GM18519 (cell line): Measurements from ENCODE around the gene CRIM1.

Source experiments
- ATAC-seq: cut with Tn5 transposase; IDR thresholded peaks from one replicate; pipeline ENCODE4 v1.9.1; 2021; ENCODE audit warnings: mild to moderate bottlenecking, moderate library complexity; ENCODE audit not compliant: unreplicated experiment, low FRiP score

The CRIM1 gene

GRCh38 chr2:36567711-36568408 lies 212.3 kb downstream of the CRIM1 start:
- ATAC-seq: no peak

DNA sequence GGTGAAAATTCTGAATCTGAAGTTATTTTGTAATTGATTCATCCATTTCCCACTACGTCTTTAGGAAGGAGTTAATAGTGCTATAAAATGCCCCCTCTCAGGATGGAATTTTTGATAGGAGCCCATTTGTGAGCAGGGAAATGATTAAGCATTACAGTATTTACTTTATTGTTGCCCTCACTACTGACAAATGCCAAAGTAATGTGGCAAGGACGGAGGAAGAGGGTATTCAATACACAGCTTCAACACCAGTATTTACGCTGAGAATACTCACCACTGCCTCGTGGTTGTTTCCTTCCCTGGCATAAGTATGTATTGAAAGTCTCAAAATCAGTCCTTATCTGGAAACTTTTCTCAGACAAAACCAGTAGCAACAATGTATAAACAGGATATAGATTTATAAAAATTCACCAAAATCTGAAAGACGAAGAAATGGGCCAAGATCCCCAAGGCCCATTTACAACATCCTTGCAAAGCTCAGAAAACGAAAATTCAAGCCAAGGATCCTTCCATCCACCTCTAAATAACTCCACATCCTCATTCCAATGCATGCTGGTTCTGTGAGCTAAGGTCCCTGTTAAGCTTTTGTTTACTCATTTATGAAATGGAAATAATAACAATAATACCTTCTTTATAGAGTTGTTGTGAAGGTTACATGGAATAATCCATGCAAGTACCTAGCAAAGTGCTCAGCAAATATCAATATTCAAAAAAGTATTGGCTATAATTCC lies 213.1 kb downstream of the CRIM1 start:
- no peak for ATAC-seq

- no peak for ATAC-seq
These were observed 213.8 kb downstream of the CRIM1 start for GRCh38 chr2:36569267-36569856.

GRCh38 chr2:36570416-36570815 lies 214.8 kb downstream of the CRIM1 start:
- no peak for ATAC-seq

GRCh38 chr2:36572054-36572718 lies 216.6 kb downstream of the CRIM1 start:
- ATAC-seq: no peak

DNA sequence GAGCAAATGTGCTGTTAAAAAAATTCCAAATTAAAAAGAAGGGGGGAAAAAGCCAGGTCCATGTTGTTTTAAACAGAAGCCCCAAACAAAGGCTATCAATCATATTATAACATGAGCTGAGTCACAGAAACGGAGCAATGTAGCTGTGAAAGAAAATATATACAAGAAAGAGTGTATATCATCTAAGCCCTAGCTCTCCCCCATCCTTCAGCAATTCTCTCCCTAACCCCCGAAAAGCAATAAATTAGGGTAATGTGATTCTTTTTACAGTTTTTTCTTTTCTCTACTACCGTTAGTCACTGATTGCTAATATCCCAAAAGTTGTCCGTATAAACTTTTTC lies 217.1 kb downstream of the CRIM1 start:
- ATAC-seq: no peak

GRCh38 chr2:36573165-36573564 lies 217.6 kb downstream of the CRIM1 start:
- no peak for ATAC-seq

DNA sequence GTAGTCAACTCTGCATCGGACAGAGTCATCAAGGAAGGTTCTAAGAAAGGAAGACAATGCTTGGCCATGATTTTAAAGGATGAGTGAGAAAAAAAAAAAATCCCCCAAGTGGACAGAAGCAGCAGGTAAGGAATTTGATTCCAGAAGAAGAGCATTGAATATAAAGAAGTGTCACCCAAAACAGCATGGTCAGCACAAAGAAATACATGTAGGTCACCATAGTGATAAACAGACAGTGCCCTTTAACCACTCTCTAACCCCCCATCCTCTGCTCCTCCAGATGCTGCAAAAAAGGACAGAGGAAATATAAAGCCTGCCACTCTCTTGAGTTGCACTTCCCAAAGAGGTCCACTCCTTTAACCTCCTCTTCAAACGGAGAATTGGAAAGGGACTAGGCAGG lies 219.0 kb downstream of the CRIM1 start:
- ATAC-seq: no peak

GRCh38 chr2:36577884-36578283 lies 222.3 kb downstream of the CRIM1 start:
- ATAC-seq: no peak

DNA sequence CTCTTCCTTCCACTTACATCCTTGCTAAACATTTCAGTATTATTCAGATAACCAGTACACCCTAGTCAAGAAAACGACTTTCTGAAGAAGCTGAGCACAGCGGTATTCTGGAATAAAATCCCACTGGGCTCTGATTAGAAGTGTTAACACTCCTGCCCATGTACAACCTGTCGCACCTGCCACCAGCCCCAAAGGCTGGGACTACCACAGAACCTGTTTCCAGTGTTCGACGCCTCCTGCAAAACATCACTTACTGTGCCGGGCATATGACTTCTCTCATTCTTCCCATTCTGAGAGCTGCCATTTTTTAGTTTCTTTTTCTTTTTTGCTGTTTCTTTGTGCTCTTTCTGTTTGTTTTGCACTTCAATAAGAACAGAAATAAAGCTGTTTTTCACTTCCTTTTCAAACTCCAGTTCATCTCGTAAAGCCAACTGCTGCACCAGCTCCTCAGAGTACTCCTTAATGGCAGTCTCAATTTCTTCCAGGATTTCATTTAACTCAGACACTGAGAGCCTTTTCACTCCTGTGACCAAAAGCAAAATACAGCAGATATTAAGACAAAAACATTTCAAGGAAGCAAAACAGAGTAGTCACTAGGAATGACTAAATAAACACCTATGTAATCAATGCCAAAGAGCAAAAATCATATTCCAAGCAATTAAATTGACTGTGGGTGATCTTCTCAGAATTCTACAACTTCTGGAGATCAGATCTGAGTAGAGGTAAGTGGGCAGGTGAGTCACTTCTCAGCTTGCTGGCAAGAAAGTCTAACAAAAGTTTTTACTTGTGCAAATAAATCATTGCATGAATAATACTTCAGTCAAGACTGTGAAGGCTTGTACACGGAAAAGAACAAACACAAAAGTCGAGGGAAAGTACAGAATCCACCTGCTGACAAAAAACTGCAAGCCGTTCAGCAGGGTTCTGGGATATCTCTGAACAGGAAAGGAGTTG lies 223.0 kb downstream of the CRIM1 start:
- no peak for ATAC-seq

DNA sequence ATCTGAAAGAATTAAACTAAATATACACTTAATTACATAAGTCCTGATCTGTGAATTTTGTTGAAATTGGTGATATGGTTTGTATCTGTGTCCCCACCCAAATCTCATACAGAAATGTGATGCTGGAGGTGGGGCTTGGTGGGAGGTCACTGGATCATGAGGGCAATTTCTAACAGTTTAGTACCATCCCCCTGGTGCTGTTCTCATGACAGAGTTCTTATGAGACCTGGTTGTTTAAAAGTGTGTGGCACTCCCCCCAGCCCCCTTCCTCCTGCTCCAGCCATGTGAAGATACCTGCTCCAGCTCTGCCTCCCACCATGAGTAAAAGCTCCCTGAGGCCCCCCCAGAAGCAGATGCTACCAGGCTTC lies 223.7 kb downstream of the CRIM1 start:
- no peak for ATAC-seq

GRCh38 chr2:36582538-36582937 lies 227.0 kb downstream of the CRIM1 start:
- no peak for ATAC-seq

- ATAC-seq: no peak
These were observed 227.4 kb downstream of the CRIM1 start for GRCh38 chr2:36582951-36583350.

DNA sequence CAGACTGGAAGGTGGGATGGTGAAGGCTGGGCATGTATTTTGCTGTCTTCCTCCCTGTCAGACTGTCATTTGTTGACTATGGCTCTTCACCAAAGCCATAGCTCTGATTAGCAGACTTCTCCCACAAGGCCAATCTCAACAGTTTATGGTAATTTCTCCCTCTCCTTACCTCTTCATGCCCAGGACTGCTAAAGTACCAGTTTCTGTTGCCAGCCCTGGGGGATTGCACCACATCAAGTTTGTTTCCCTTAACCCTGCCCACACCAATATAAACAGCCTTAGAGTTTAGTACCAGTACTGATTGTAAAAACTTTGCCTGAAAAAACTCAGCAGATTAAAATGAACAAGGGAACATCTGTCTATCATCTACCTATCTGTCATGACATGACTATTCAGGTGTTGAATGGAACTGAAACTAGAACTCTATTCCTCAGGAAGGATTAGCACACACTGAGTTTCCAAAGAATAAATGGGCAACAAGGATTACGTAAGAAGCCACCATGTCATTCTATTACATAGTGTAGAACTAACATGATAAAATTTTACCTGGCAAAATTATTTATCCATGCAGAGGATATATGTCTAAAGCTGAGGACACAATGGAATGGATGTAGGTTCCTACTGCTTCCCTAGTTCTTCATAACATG lies 228.7 kb downstream of the CRIM1 start:
- ATAC-seq: no peak

DNA sequence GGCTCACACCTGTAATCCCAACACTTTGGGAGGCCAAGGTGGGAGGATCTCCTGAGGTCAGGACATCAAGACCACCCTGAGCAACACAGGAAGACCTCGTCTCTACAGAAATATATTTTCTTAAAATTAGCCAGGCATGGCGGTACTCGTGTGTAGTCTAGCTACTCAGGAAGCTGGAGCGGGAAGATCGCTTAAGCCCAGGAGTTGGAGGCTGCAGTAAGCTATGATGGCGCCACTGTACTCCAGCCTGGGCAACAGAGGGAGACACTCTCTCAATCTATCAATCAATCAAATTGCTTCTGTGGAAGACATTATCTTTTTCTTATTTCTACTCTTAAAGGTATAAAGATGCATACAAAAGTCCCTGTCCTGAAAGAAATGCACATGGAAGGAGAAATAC lies 231.1 kb downstream of the CRIM1 start:
- no peak for ATAC-seq

DNA sequence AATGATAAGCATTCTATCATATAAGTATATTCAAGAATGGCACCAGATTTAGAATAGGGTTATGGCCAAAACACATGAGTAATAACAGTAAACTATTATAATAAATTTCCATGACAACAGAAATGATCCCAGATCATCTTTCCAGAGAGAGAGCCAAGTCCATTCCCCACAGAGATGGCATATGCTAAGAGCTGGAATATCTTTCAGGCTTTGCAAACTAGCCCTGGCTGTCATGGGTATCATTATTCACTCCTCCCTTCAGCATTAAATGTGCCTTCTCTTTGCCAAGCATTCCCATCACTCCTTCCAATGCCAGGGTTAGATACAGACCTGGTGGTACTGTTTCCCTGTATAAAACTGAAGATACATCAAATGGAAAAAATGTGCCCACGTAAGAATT lies 231.5 kb downstream of the CRIM1 start:
- no peak for ATAC-seq

GRCh38 chr2:36587556-36587955 lies 232.0 kb downstream of the CRIM1 start:
- no peak for ATAC-seq

DNA sequence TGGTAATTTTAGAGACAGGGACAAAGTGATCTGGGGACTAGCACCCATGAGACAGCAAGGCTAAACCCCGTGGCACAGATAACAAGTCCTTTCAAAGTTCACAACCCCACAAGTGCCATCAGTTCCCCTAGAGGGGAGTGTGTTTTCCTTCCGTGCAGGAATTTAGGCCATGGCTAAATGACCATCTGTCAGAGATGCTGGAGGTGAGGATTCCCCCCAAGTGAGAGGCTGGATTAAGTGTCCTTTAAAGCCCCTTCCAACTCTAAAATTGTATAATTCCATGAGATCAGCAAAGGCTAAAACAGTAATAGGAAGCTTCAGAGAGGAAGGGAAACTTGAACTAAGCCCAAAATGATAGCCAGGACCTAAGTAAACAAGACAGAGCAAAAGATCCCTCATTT lies 233.7 kb downstream of the CRIM1 start:
- no peak for ATAC-seq

DNA sequence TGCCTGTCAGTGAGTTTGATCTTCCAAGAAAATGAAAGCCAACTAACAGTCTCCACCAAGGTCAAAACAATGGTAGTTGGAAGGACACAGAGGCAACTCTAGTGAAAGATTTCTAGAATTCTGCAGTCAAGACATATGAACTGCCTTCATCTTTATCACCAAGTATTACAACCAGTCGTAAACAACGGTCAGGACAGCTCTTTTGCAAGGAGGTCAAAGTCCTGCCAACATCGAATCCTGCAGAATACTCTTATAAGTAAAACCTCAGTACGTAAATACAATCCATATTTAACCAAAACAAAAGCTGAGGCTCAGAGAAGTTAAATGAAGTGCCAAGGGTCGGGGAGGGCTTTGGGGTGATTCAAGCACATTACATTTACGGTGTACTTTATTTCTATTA lies 239.3 kb downstream of the CRIM1 start:
- ATAC-seq: no peak

GRCh38 chr2:36596397-36596796 lies 240.8 kb downstream of the CRIM1 start:
- ATAC-seq: no peak
